Mesenchymal stem cell (in vitro differentiated cells and primary cell): Measurements from ENCODE around the gene EXOG.

Source experiments
- DNase-seq: peaks from one replicate; pipeline ENCODE4 v3.0.0-alpha.2; 2013
- H2AFZ ChIP-seq: one replicate; pipeline ENCODE4 v1.6.1; 2013; ENCODE audit warnings: low read depth, mild to moderate bottlenecking, control low read depth, inconsistent platforms, low read length, moderate library complexity
- H2AK5ac ChIP-seq: 2 replicates; pipeline ENCODE4 v1.6.1; 2013; ENCODE audit warnings: low read length, moderate library complexity, mild to moderate bottlenecking, inconsistent platforms; ENCODE audit not compliant: severe bottlenecking
- H2BK120ac ChIP-seq: one replicate; pipeline ENCODE4 v1.6.1; 2013; ENCODE audit warnings: low read depth, mild to moderate bottlenecking, inconsistent platforms, low read length, moderate library complexity
- H2BK12ac ChIP-seq, 2 experiments: one replicate each; pipeline ENCODE4 v1.6.1; 2013; ENCODE audit warnings: inconsistent platforms in 2 of 2, low read length in 2 of 2, mild to moderate bottlenecking in 2 of 2, moderate library complexity in 2 of 2, control low read depth in 1 of 2
- H2BK15ac ChIP-seq: one replicate; pipeline ENCODE4 v1.6.1; 2013; ENCODE audit warnings: mild to moderate bottlenecking, low read depth, inconsistent platforms; ENCODE audit not compliant: poor library complexity, severe bottlenecking
- H2BK5ac ChIP-seq: 2 replicates; pipeline ENCODE4 v1.6.1; 2013; ENCODE audit warnings: low read depth, mild to moderate bottlenecking, low read length, control low read depth, inconsistent platforms; ENCODE audit not compliant: poor library complexity, severe bottlenecking
- H3K14ac ChIP-seq, 2 experiments: one replicate each; pipeline ENCODE4 v1.6.1; 2013; ENCODE audit warnings: inconsistent platforms in 2 of 2, low read length in 2 of 2, control low read depth in 1 of 2, mild to moderate bottlenecking in 1 of 2, moderate library complexity in 1 of 2
- H3K18ac ChIP-seq, 2 experiments: one replicate each; pipeline ENCODE4 v1.6.1; 2013; ENCODE audit warnings: inconsistent platforms in 2 of 2, low read length in 2 of 2, control low read depth in 1 of 2, low read depth in 1 of 2, mild to moderate bottlenecking in 1 of 2
- H3K23ac ChIP-seq, 2 experiments: one replicate each; pipeline ENCODE4 v1.6.1; 2013; ENCODE audit warnings: inconsistent platforms in 2 of 2, low read length in 2 of 2, mild to moderate bottlenecking in 2 of 2, moderate library complexity in 2 of 2, control low read depth in 1 of 2
- H3K27ac ChIP-seq: 2 replicates; pipeline ENCODE4 v1.5.1; 2013; ENCODE audit warnings: mild to moderate bottlenecking, moderate library complexity, low read length, control low read depth, inconsistent platforms; ENCODE audit not compliant: poor library complexity, severe bottlenecking
- H3K27me3 ChIP-seq, 2 experiments: 2 replicates each; pipeline versions ENCODE4 v1.6.1 to v1.7.0; 2013; ENCODE audit warnings: low read length in 2 of 2, mild to moderate bottlenecking in 2 of 2, moderate library complexity in 2 of 2, control low read depth in 1 of 2, inconsistent platforms in 1 of 2; ENCODE audit not compliant: control insufficient read depth in 1 of 2, insufficient read depth in 1 of 2
- H3K36me3 ChIP-seq, 2 experiments: 2 replicates each; pipeline versions ENCODE4 v1.6.1 to v1.7.0; 2013; ENCODE audit warnings: low read length in 2 of 2, control low read depth in 1 of 2, inconsistent platforms in 1 of 2, low read depth in 1 of 2, mild to moderate bottlenecking in 1 of 2; ENCODE audit not compliant: insufficient read depth in 2 of 2, control insufficient read depth in 1 of 2
- H3K4ac ChIP-seq, 2 experiments: one replicate each; pipeline ENCODE4 v1.6.1; 2013; ENCODE audit warnings: inconsistent platforms in 2 of 2, low read length in 2 of 2, mild to moderate bottlenecking in 2 of 2, moderate library complexity in 2 of 2, control low read depth in 1 of 2, low read depth in 1 of 2
- H3K4me1 ChIP-seq: 2 replicates; pipeline ENCODE4 v1.6.1; 2013; ENCODE audit warnings: low read depth, low read length, control low read depth; ENCODE audit not compliant: control insufficient read depth, insufficient read depth
- H3K4me2 ChIP-seq: 2 replicates; pipeline ENCODE4 v1.6.1; 2013; ENCODE audit warnings: low read length, mild to moderate bottlenecking, inconsistent platforms; ENCODE audit not compliant: poor library complexity, severe bottlenecking
- H3K4me3 ChIP-seq, 2 experiments: 2 replicates each; pipeline versions ENCODE4 v1.5.1 to v1.7.0; 2013; ENCODE audit warnings: low read length in 2 of 2, mild to moderate bottlenecking in 2 of 2, control low read depth in 1 of 2, low read depth in 1 of 2; ENCODE audit not compliant: insufficient read depth in 1 of 2
- H3K79me1 ChIP-seq: replicated peaks from 2 replicates; pipeline ENCODE4 v1.6.1; 2013; ENCODE audit warnings: mild to moderate bottlenecking, control low read depth, low read length, inconsistent platforms; ENCODE audit not compliant: poor library complexity, severe bottlenecking
- H3K9ac ChIP-seq: 2 replicates; pipeline ENCODE4 v1.7.0; 2013; ENCODE audit warnings: mild to moderate bottlenecking, low read length, moderate library complexity
- H3K9me3 ChIP-seq: 2 replicates; pipeline ENCODE4 v1.7.0; 2013; ENCODE audit warnings: mild to moderate bottlenecking, low read length; ENCODE audit not compliant: control insufficient read depth
- H4K8ac ChIP-seq: one replicate; pipeline ENCODE4 v1.6.1; 2013; ENCODE audit warnings: inconsistent platforms, mild to moderate bottlenecking, low read length, moderate library complexity
- H4K91ac ChIP-seq: one replicate; pipeline ENCODE4 v1.6.1; 2013; ENCODE audit warnings: mild to moderate bottlenecking, low read length, inconsistent platforms
- WGBS: methylation state at CpG from one replicate; pipeline ENCODE4 v1.1.7; 2013; ENCODE audit warnings: mixed read lengths; 5-methylcytosine and 5-hydroxymethylcytosine counted together

EXOG gene

DNA sequence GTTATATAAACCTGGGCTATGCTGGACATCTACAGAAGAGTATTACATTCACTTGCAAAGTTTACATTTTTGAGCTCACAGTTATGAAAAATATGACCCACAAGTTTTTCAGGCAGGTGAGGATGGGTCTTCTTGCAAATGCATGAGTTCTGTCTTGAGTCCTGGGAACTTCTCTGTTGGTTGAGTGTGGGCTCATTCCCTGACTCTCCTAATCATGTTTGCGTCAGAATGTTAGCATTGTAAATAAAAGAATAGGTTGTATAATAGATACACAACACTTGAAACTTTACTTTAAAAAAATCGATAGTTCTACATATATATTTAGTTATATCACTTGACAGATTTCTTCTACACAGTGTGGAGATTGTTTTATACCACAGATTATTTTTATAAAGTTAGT lies 7.2 kb upstream of the EXOG start:
- H2BK15ac ChIP-seq, result no peak overlapping the region
- no peak overlapping the region for H4K91ac ChIP-seq
- H3K18ac ChIP-seq, result no peak overlapping the region
- no peak overlapping the region for H3K4me2 ChIP-seq
- no peaks in the 10 kb centered on the region for H3K27me3 ChIP-seq
- no peak overlapping the region for H2BK120ac ChIP-seq
- H3K4me1 ChIP-seq, result no peaks in the 10 kb centered on the region
- no peak overlapping the region for H3K4me3 ChIP-seq
- peaks cover 4% of the 10 kb centered on the region for H3K79me1 ChIP-seq
- no peak overlapping the region for H3K9ac ChIP-seq
- H3K23ac ChIP-seq, result no peak overlapping the region
- H4K8ac ChIP-seq, result no peak overlapping the region
- no peak overlapping the region for H3K27ac ChIP-seq
- no peak for DNase-seq
- WGBS, result no CpG with 5 or more reads among the region's 2 CpGs
- no peaks in the 10 kb centered on the region for H3K9me3 ChIP-seq
- H3K36me3 ChIP-seq, result peaks cover under 1 to 12% of the 10 kb centered on the region in 2 experiments
- no peak overlapping the region for H3K14ac ChIP-seq
- no peak overlapping the region for H2BK12ac ChIP-seq
- no peak overlapping the region for H2AK5ac ChIP-seq
- no peak overlapping the region for H2AFZ ChIP-seq
- H3K4ac ChIP-seq, result no peak overlapping the region
- H2BK5ac ChIP-seq, result no peak overlapping the region

- WGBS, result 94% methylated on average over 2 of the region's 2 CpGs
These were observed 6.4 kb upstream of the EXOG start for GRCh38 chr3:38489766-38490165.

DNA sequence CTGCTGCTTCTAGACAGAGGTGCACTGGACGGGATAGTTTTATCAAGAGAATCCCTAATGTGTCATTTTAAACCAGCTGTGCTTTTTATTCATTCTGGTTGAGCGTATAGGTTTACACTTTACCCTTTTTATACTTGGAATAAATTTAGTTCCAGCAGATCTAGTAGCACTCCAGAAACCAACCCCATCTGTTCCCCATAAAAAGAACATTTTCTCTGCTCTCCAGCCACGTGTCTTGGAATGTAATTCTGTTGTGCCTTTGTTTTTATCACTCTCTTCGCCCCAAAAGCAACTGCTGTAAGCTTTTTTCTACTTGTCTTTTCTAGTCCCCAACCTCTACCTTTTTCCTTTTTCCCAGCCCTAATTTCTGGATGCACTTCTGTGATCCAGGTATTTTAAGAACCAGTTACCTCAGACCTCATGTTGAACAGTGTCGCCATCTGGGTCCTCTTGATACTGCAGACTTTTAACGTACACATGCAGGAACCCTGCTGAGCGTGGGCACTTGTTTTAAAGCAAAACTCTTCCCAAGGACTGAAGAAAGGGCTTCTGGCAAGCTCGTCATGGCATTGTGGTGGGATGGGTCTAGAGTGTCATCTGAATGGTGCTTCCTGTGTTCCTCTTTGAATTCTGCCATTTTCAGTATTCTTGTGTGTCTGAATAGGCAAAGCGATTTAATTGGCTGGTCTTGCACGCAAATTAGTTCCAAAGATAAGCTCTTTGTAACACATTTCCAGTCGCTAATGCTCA lies 5.7 kb upstream of the EXOG start:
- H3K14ac ChIP-seq, result no peak overlapping the region
- H3K4me1 ChIP-seq, result no peaks in the 10 kb centered on the region
- 94% methylated on average over 10 of the region's 11 CpGs for WGBS
- H3K23ac ChIP-seq, result no peak overlapping the region
- no peak overlapping the region for H3K4me2 ChIP-seq
- no peaks in the 10 kb centered on the region for H3K27me3 ChIP-seq
- H4K8ac ChIP-seq, result no peak overlapping the region
- no peak overlapping the region for H2BK5ac ChIP-seq
- H4K91ac ChIP-seq, result no peak overlapping the region
- H3K4me3 ChIP-seq, result no peak overlapping the region
- H2BK12ac ChIP-seq, result no peak overlapping the region
- DNase-seq, result no peak
- H3K4ac ChIP-seq, result no peak overlapping the region
- H2AFZ ChIP-seq, result no peak overlapping the region
- H2BK15ac ChIP-seq, result no peak overlapping the region
- no peak overlapping the region for H3K9ac ChIP-seq
- peaks cover 4% of the 10 kb centered on the region for H3K79me1 ChIP-seq
- H2AK5ac ChIP-seq, result no peak overlapping the region
- H3K9me3 ChIP-seq, result no peaks in the 10 kb centered on the region
- no peak overlapping the region for H2BK120ac ChIP-seq
- H3K18ac ChIP-seq, result no peak overlapping the region
- H3K27ac ChIP-seq, result no peak overlapping the region
- peaks cover 0 to 6% of the 10 kb centered on the region in 2 experiments for H3K36me3 ChIP-seq

More at GRCh38 chr3:38489766-38490165, 6.4 kb upstream of the EXOG start:
- Histone ChIP-seq H2BK120ac (no peak overlapping the region), H2AFZ (no peak overlapping the region), H3K9ac (no peak overlapping the region), H4K91ac (no peak overlapping the region), H3K18ac (no peak overlapping the region), H2BK15ac (no peak overlapping the region), H2AK5ac (no peak overlapping the region), H3K27me3 (no peaks in the 10 kb centered on the region), H2BK12ac (no peak overlapping the region), H3K23ac (no peak overlapping the region), H4K8ac (no peak overlapping the region), H2BK5ac (no peak overlapping the region), H3K14ac (no peak overlapping the region), H3K4me2 (no peak overlapping the region), H3K4ac (no peak overlapping the region), H3K79me1 (peaks cover 4% of the 10 kb centered on the region), H3K4me1 (no peaks in the 10 kb centered on the region), H3K4me3 (no peak overlapping the region), H3K9me3 (no peaks in the 10 kb centered on the region), H3K36me3 (peaks cover 0 to 9% of the 10 kb centered on the region in 2 experiments), H3K27ac (no peak overlapping the region)
- no peak for DNase-seq

- Histone ChIP-seq H2BK120ac (no peak overlapping the region), H3K4ac (no peak overlapping the region), H4K91ac (no peak overlapping the region)
These were observed 4.9 kb upstream of the EXOG start for GRCh38 chr3:38491215-38491614.

More at GRCh38 chr3:38491215-38491614, 4.9 kb upstream of the EXOG start:
- DNase-seq, result no peak
- H3K14ac ChIP-seq, result no peak overlapping the region
- H3K79me1 ChIP-seq, result peaks cover 2% of the 10 kb centered on the region
- no peaks in the 10 kb centered on the region for H3K27me3 ChIP-seq
- no peak overlapping the region for H2BK15ac ChIP-seq
- no peaks in the 10 kb centered on the region for H3K9me3 ChIP-seq
- H4K8ac ChIP-seq, result no peak overlapping the region
- H3K18ac ChIP-seq, result no peak overlapping the region
- H2BK5ac ChIP-seq, result no peak overlapping the region
- H3K4me3 ChIP-seq, result no peak overlapping the region
- no peak overlapping the region for H2AK5ac ChIP-seq
- no peak overlapping the region for H3K9ac ChIP-seq
- H3K4me1 ChIP-seq, result no peaks in the 10 kb centered on the region
- no peak overlapping the region for H2BK12ac ChIP-seq
- H3K23ac ChIP-seq, result no peak overlapping the region
- no peak overlapping the region for H3K27ac ChIP-seq
- H3K36me3 ChIP-seq, result peaks cover 0 to 2% of the 10 kb centered on the region in 2 experiments
- H2AFZ ChIP-seq, result no peak overlapping the region
- no peak overlapping the region for H3K4me2 ChIP-seq
- 94% methylated on average over 6 of the region's 6 CpGs for WGBS
